GM23248 (cell line): Measurements from ENCODE around the gene LILRB1. TPM values are rescaled to one million over a fixed set of nuclear protein-coding genes. Genes with fewer than 3 reads are reported as not detected.
"Not testable (repeated sequence)": the region's sequence is repeated elsewhere in the genome, so short reads cannot be mapped to it uniquely, and the experiment has no call there.

Experiments used
- DNase-seq: peaks from one replicate; pipeline ENCODE4 v3.0.0-alpha.2; 2015
- H2AFZ ChIP-seq: fragments of 200-600 bp; sonication (generic); 2 replicates; pipeline ENCODE4 v1.6.1; 2016; ENCODE audit warnings: antibody characterized with exemption
- H3F3A ChIP-seq: fragments of 200-600 bp; sonication (generic); 2 replicates; pipeline ENCODE4 v1.6.1; 2016; ENCODE audit warnings: mild to moderate bottlenecking, antibody characterized with exemption, mixed run types; ENCODE audit not compliant: insufficient read depth
- H3K27ac ChIP-seq: fragments of 200-600 bp; sonication (generic); 2 replicates; pipeline ENCODE4 v1.5.1; 2016; ENCODE audit warnings: mild to moderate bottlenecking
- H3K27me3 ChIP-seq: fragments of 200-600 bp; sonication (generic); replicated peaks from 2 replicates; pipeline ENCODE4 v1.6.1; 2016; ENCODE audit warnings: mild to moderate bottlenecking; ENCODE audit not compliant: insufficient read depth
- H3K36me3 ChIP-seq: fragments of 200-600 bp; sonication (generic); 2 replicates; pipeline ENCODE4 v1.6.1; 2016; ENCODE audit warnings: low read depth, mild to moderate bottlenecking
- H3K4me1 ChIP-seq: fragments of 200-600 bp; sonication (generic); 2 replicates; pipeline ENCODE4 v1.6.1; 2016; ENCODE audit warnings: mild to moderate bottlenecking; ENCODE audit not compliant: insufficient read depth
- H3K4me2 ChIP-seq: fragments of 200-600 bp; sonication (generic); one replicate; pipeline ENCODE4 v1.6.1; 2016; ENCODE audit warnings: mild to moderate bottlenecking; ENCODE audit not compliant: unreplicated experiment
- H3K4me3 ChIP-seq: fragments of 200-600 bp; sonication (generic); 2 replicates; pipeline ENCODE4 v1.5.1; 2016; ENCODE audit warnings: mild to moderate bottlenecking
- H3K79me2 ChIP-seq: fragments of 200-600 bp; sonication (generic); 2 replicates; pipeline ENCODE4 v1.6.1; 2016; ENCODE audit warnings: mild to moderate bottlenecking; ENCODE audit not compliant: insufficient read depth
- H3K9ac ChIP-seq: fragments of 200-600 bp; sonication (generic); 2 replicates; pipeline ENCODE4 v1.6.1; 2016; ENCODE audit warnings: mild to moderate bottlenecking
- H3K9me2 ChIP-seq: fragments of 200-600 bp; sonication (generic); 2 replicates; pipeline ENCODE4 v1.6.1; 2016; ENCODE audit warnings: mixed run types, mild to moderate bottlenecking, moderate library complexity; ENCODE audit not compliant: insufficient read depth
- H3K9me3 ChIP-seq: fragments of 200-600 bp; sonication (generic); one replicate; pipeline ENCODE4 v1.6.1; 2017; ENCODE audit warnings: low read depth
- H4K20me1 ChIP-seq: fragments of 200-600 bp; sonication (generic); 2 replicates; pipeline ENCODE4 v1.6.0; 2016; ENCODE audit not compliant: insufficient read depth
- EZH2 ChIP-seq: fragments of 200-600 bp; sonication (generic); IDR thresholded peaks from 2 replicates; pipeline ENCODE4 v1.6.1; 2018; ENCODE audit warnings: antibody characterized with exemption, mild to moderate bottlenecking; ENCODE audit not compliant: insufficient read depth, poor library complexity, severe bottlenecking
- EZH2phosphoT487 ChIP-seq: fragments of 200-600 bp; sonication (generic); IDR thresholded peaks from 2 replicates; pipeline ENCODE4 v1.6.1; 2018; ENCODE audit warnings: antibody characterized with exemption, moderate library complexity, mild to moderate bottlenecking, low read depth; ENCODE audit not compliant: insufficient read depth
- WGBS, 2 experiments: methylation state at CpG; one replicate each; pipeline ENCODE4 v1.1.6; 2015 to 2017; ENCODE audit warnings: low lambda C conversion rate in 2 of 2, low coverage in 1 of 2; ENCODE audit errors: missing lambda C conversion rate in 2 of 2; 5-methylcytosine and 5-hydroxymethylcytosine counted together
- in situ Hi-C: fragments of 300-500 bp; cut with MboI; formaldehyde crosslinking; loops from 2 replicates; pipeline ENCODE4 v1.15.0; 2020
- polyA plus RNA-seq: library from polyadenylated mRNA; unstranded; fragments of >200 nt; fragmentation: Nextera tagmentation; extraction: Ambion mirVana; gene quantifications from 2 replicates; pipeline ENCODE4 v1.2.1, GENCODE V29; 2016
- total RNA-seq: library from RNA; depleted of rRNA; stranded (reverse); fragments of >200 nt; shearing (Covaris generic); gene quantifications from 2 replicates; pipeline ENCODE4 v1.2.3, GENCODE V29; 2014

The LILRB1 gene
- total and polyA plus RNA-seq, 2 experiments from 2014 or later, result 0.06 TPM; not detected in 1

DNA sequence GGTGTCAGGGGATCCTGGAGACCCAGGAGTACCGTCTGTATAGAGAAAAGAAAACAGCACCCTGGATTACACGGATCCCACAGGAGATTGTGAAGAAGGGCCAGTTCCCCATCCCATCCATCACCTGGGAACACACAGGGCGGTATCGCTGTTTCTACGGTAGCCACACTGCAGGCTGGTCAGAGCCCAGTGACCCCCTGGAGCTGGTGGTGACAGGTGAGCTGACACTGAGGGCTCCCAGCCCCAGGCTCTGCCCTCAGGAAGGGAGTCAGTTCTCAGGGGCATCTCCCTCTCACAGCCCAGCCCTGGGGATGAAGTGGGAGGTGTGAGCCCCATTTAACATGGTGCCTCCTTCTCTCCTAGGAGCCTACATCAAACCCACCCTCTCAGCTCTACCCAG lies 35.5 kb upstream of the LILRB1 start:
- WGBS, 2 experiments, result 49 to 50% methylated on average over 5 of the region's 5 CpGs
- Histone ChIP-seq H3K4me3 (no peak overlapping the region), H3K4me2 (no peak overlapping the region), H3K27ac (no peak overlapping the region), H3K9ac (no peak overlapping the region), H3K4me1 (no peaks in the 10 kb centered on the region), H3K27me3 (no peaks in the 10 kb centered on the region), H4K20me1 (no peaks in the 10 kb centered on the region), H3K9me3 (no peaks in the 10 kb centered on the region), H3F3A (no peaks in the 10 kb centered on the region), H3K9me2 (no peaks in the 10 kb centered on the region), H3K36me3 (no peaks in the 10 kb centered on the region), H3K79me2 (no peaks in the 10 kb centered on the region), H2AFZ (no peak overlapping the region)
- TF ChIP-seq EZH2phosphoT487, result no peak
- no peak for DNase-seq
- in situ Hi-C loops, result no loop called here

DNA sequence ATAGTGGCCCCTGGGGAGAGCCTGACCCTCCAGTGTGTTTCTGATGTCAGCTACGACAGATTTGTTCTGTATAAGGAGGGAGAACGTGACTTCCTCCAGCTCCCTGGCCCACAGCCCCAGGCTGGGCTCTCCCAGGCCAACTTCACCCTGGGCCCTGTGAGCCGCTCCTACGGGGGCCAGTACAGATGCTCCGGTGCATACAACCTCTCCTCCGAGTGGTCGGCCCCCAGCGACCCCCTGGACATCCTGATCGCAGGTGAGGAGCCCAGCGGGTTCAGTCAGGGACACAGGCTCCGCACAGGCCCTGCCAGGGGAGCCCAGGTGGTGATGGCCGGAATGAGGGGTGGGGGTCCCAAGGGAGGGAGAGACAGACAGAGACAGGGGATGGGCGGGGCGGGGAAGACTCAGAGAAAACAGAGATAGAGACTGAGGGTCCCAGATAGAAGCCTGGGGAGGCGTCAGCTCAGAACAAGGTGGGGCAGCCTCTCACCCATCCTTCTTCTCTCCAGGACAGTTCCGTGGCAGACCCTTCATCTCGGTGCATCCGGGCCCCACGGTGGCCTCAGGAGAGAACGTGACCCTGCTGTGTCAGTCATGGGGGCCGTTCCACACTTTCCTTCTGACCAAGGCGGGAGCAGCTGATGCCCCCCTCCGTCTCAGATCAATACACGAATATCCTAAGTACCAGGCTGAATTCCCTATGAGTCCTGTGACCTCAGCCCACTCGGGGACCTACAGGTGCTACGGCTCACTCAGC lies 34.4 kb upstream of the LILRB1 start:
- H3K4me1 ChIP-seq, H4K20me1 ChIP-seq, H3K9me3 ChIP-seq, H3K4me2 ChIP-seq, H3K9me2 ChIP-seq, H3K79me2 ChIP-seq, H3K27ac ChIP-seq, in situ Hi-C loops, H3K36me3 ChIP-seq, DNase-seq, H3K9ac ChIP-seq, H2AFZ ChIP-seq, H3K4me3 ChIP-seq, H3K27me3 ChIP-seq, H3F3A ChIP-seq: not testable (repeated sequence)
- WGBS, 2 experiments, result 44 to 52% methylated on average over 24 to 26 of the region's 26 CpGs

DNA sequence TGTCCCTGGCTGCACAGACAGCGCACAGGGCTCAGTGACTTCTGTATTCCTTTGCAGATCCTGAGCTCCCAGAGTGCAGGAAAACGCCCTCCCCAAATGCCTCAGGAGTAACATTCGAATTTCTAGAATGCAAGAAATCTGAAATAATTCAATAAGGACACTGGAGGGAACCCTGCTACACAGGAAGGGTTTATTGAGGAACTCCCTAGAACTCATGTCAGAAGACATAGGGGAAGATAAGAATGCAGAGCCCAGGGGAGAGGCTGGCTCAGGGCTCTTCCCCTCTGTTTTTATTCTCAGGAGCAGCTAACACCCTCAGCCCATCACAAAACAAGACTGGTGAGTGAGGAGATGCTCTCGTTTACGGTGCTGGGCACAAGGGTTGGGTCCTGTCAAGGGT lies 30.1 kb upstream of the LILRB1 start:
- no peak for TF ChIP-seq EZH2phosphoT487
- TF ChIP-seq EZH2, result no peak
- H3K9me2 ChIP-seq, result no peaks in the 10 kb centered on the region
- H3K36me3 ChIP-seq, result no peaks in the 10 kb centered on the region
- H3K27ac ChIP-seq, result no peak overlapping the region
- no peak overlapping the region for H2AFZ ChIP-seq
- H3F3A ChIP-seq, result no peaks in the 10 kb centered on the region
- no peaks in the 10 kb centered on the region for H4K20me1 ChIP-seq
- no peaks in the 10 kb centered on the region for H3K4me1 ChIP-seq
- 17% methylated on average over 5 of the region's 5 CpGs for WGBS, 2 experiments
- H3K9ac ChIP-seq, result no peak overlapping the region
- H3K9me3 ChIP-seq, result no peaks in the 10 kb centered on the region
- in situ Hi-C loops, result no loop called here
- no peak for DNase-seq
- H3K4me2 ChIP-seq, result no peak overlapping the region
- no peak overlapping the region for H3K4me3 ChIP-seq
- H3K79me2 ChIP-seq, result no peaks in the 10 kb centered on the region
- no peaks in the 10 kb centered on the region for H3K27me3 ChIP-seq

DNA sequence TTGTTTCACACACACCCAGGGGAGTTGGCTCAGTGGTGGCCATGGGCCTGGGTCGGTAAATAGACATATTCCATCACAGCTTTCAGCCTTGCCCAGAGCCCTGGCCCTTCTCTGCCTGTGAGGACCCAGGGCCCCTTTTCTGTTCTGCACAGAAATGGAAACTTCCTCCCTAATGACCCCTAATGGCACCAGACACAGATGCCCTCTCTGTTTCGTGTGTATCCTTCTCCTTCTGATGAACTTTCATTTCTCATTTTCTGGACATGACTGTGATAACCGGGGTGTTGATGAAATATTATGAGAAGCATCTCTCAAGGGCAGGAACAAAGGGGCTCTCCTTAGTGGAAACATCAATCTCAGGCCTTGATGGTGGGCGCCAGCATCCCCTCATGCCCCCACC lies 24.1 kb upstream of the LILRB1 start:
- Histone ChIP-seq H3K27ac (no peak overlapping the region), H3K4me3 (no peak overlapping the region), H3K9me3 (no peaks in the 10 kb centered on the region), H3K4me1 (no peaks in the 10 kb centered on the region), H3K9ac (no peak overlapping the region), H3K4me2 (no peak overlapping the region), H3K9me2 (no peaks in the 10 kb centered on the region), H3K36me3 (no peaks in the 10 kb centered on the region), H3F3A (no peaks in the 10 kb centered on the region), H3K79me2 (no peaks in the 10 kb centered on the region), H3K27me3 (no peaks in the 10 kb centered on the region), H2AFZ (no peak overlapping the region), H4K20me1 (no peaks in the 10 kb centered on the region)
- DNase-seq, result no peak
- TF ChIP-seq EZH2 (no peak), EZH2phosphoT487 (no peak)
- in situ Hi-C loops, result no loop called here
- 8% methylated on average over 4 of the region's 4 CpGs for WGBS, 2 experiments
